NB4 (cell line): ENCODE results near the gene CDH13.

Experiments used
- DNase-seq: peaks from one replicate; pipeline ENCODE4 v3.0.0; 2010; ENCODE audit warnings: low read depth
- H3K4me3 ChIP-seq: one replicate; pipeline ENCODE4 v1.5.1; 2011; ENCODE audit warnings: mild to moderate bottlenecking, low read depth, low read length, moderate library complexity
- MYC ChIP-seq: IDR thresholded peaks from 2 replicates; pipeline ENCODE4 v1.6.1; 2011; ENCODE audit warnings: low read depth, low read length
- POLR2A ChIP-seq: IDR thresholded peaks from 2 replicates; pipeline ENCODE4 v1.6.1; 2011; ENCODE audit warnings: mild to moderate bottlenecking; ENCODE audit not compliant: insufficient read length; ENCODE audit errors: extremely low read depth
- TF ChIP-seq, protein P1 (sequence below): IDR thresholded peaks from 2 replicates; pipeline ENCODE4 v1.6.1; 2011; ENCODE audit warnings: low read depth, low read length
- TF ChIP-seq, protein P2 (sequence below): IDR thresholded peaks from one replicate; pipeline ENCODE4 v1.5.1; 2012; ENCODE audit warnings: low read depth, low read length

Gene CDH13

DNA sequence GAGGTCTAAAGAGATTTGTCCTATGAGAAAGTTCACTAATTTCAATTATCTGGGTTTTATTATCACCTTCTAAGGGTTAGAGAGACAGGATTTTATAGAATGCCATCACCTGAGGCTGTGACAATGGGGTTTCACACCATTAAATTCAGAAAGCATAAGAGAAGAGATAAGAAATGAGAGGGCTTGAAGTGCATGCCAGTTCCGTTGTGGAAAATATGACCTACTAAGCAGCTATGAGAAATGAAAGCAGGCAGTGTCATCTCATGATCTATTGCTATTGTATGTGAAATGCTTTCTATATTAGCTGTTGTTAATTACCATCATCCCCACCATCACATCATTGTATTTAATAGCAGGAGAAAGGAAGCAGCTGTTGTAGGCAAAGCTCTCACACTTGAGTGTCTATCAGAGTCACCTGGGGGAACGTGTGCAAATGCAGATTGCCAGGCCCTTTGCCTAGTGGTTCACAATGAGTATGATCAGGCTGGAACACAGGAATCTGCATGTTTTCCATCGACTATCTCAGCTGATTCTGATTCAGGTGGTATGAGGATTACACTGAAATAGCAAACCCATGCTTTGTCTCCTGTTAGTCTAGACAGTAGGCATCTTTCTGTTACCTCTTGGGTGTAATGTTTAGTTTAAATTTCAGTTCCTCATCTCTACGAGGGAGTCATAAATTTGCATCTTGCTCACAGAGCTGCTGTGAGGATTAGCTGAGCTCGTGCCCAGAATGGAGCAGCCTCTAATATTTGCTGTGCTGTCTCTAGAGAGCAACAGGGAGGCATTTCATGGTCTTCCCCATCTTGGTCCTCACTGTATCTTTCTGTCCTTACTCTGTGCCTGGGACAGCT lies 256.4 kb downstream of the CDH13 start:
- no peak overlapping the region for H3K4me3 ChIP-seq
- TF ChIP-seq MYC, result no peak
- DNase-seq, result no peak

DNA sequence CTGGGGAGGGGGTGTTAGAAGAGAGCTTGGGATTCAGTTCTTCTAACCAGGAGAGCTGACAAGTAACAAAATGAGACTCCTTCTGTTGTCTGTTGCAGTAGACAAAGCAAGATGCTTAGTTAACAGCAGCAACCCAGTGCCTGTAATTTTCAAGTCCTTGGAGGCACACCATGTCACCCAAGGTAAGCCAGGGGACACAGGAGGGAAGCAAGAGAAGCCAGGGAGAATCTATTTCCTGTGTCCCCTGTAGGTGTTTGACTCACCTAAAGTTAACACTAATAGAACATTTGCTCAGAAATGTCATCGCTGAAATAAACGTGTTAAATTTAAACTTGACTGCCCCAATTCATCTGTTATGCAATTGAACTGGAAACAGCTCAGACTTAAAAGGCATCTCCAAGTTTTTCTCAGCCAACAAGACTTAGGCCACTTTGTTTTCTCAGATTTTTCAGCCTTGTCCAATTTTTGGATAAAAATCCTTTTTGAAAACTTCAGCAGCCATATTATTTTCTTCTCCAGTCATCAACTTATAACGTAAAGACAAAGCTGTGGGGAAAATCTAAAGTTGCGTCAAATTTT lies 257.6 kb downstream of the CDH13 start:
- no peak for DNase-seq
- TF ChIP-seq MYC (no peak), POLR2A (no peak)
- TF ChIP-seq, protein P1, sequence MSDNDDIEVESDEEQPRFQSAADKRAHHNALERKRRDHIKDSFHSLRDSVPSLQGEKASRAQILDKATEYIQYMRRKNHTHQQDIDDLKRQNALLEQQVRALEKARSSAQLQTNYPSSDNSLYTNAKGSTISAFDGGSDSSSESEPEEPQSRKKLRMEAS, result no peak
- TF ChIP-seq, protein P2, sequence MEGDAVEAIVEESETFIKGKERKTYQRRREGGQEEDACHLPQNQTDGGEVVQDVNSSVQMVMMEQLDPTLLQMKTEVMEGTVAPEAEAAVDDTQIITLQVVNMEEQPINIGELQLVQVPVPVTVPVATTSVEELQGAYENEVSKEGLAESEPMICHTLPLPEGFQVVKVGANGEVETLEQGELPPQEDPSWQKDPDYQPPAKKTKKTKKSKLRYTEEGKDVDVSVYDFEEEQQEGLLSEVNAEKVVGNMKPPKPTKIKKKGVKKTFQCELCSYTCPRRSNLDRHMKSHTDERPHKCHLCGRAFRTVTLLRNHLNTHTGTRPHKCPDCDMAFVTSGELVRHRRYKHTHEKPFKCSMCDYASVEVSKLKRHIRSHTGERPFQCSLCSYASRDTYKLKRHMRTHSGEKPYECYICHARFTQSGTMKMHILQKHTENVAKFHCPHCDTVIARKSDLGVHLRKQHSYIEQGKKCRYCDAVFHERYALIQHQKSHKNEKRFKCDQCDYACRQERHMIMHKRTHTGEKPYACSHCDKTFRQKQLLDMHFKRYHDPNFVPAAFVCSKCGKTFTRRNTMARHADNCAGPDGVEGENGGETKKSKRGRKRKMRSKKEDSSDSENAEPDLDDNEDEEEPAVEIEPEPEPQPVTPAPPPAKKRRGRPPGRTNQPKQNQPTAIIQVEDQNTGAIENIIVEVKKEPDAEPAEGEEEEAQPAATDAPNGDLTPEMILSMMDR, result no peak
- H3K4me3 ChIP-seq, result no peak overlapping the region

DNA sequence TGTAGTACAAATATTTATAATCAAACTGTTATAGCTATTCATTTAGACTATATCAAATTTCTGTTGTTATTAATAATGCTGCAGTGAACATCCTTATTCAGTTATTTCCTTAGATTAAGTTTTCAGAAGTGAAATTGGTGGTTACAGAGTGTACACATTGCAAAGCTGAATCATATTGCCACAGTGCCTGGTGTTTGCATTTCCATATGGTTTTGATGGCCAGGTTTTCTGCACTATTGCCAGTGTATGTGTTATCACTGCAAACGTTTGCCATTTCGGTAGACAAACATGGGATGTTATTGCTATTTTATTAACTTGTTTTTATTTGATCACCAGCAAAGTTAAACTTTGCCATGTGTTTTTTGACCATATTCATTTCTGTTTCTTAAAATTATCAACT lies 259.4 kb downstream of the CDH13 start:
- TF ChIP-seq POLR2A, result no peak
- TF ChIP-seq, protein P1, result no peak
- TF ChIP-seq, protein P2, result no peak
- no peak for TF ChIP-seq MYC
- no peak overlapping the region for H3K4me3 ChIP-seq
- DNase-seq, result no peak

DNA sequence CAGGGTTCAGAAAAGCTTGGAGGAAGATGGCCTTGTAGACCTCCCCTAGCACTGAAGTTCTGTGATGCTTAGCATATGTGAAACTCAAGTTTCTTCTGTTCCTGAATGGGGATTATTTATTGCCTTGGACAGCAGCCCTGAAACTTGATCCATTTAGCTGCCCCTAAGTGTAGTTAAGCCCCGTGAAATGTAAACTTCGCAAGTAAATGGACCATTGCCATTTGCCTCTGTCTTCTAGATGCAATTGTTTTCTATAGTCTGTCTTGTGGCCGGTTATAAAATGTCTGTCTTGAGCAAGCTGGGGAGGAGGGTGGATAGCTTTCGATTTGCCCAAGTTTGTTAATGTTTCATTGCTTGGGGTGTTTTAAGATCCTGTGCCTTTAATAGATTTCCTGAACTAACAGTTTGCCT lies 261.8 kb downstream of the CDH13 start:
- no peak for DNase-seq
- no peak overlapping the region for H3K4me3 ChIP-seq

DNA sequence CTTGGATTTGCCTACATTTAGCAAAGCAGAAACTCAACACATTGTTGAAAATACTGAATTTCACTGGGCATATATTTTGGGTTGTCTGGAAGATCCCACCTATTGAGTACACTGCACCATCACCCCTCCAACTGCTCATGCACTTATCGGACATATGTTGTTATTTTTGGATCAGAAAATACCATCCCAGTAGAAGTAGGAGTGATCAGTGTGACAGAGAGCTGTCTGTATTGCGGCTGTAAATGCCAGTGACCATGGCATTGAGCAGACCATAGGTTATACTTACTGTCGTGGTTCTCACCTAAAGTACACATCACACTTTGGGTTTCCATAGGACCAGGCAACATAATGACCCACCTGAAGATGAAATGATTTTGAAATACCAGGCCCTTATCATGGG lies 264.7 kb downstream of the CDH13 start:
- no peak for DNase-seq
- TF ChIP-seq POLR2A, result no peak
- no peak overlapping the region for H3K4me3 ChIP-seq

More for the DNA sequence above, 261.8 kb downstream of the CDH13 start:
- TF ChIP-seq, protein P2, result no peak
- TF ChIP-seq, protein P1, result no peak
- TF ChIP-seq POLR2A, result no peak

DNA sequence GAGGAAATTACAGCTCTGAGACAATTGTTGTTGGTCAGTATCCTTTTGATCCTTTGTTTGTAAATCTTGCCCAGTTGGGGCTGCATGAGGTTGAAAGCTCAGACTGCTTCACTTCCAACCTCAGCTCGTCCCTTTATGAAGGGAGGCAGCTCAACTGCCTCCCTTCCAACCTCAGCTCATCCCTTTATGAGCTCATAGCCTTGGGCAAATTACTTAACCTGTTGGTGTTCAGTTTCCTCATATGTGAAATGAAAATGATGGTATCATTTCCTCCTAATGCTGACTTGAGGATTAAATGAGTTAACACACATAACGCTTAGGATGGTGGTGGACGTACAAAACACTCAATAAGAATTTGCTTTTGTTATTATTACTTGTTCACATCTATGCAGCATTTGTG lies 265.1 kb downstream of the CDH13 start:
- TF ChIP-seq MYC, result no peak
- TF ChIP-seq, protein P1, result no peak
- TF ChIP-seq, protein P2, result no peak
- TF ChIP-seq POLR2A, result no peak
- DNase-seq, result no peak
- no peak overlapping the region for H3K4me3 ChIP-seq

DNA sequence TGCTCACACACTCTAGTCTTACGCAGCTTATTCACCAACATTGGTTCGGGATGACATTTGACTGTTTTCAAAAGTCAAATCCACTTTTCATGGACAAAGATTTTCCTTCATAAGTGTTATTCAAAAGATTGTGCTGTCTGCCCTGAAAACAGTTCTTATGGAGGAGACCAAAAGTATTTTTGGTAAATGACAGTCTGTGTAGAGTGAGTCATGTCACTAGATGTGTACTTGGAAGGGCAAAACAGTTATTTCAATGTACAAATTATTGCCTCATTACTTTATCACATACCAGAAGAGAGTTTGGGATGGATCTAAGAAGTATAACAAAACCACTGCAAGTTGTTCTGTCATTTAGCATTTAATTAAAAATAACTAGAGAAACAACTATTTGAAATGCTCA lies 265.6 kb downstream of the CDH13 start:
- no peak for TF ChIP-seq POLR2A
- TF ChIP-seq, protein P2, result no peak
- TF ChIP-seq, protein P1, result no peak
- TF ChIP-seq MYC, result no peak
- DNase-seq, result no peak
- no peak overlapping the region for H3K4me3 ChIP-seq
